Breast epithelium (tissue), 4 donors: ENCODE measurements around the gene PEX7. TPM values are rescaled to one million over a fixed set of nuclear protein-coding genes. Genes with fewer than 3 reads are reported as not detected.

ENCODE experiments used
- DNase-seq, 2 donors: peaks; one replicate each; pipeline ENCODE4 v3.0.0-alpha.2; 2019; ENCODE audit warnings: low spot score in 2 of 2
- H3K27ac ChIP-seq, 2 donors: fragments of 200-600 bp; sonication (generic) in 1 of 2; one replicate each; pipeline ENCODE4 v1.5.1; 2016 to 2019; ENCODE audit warnings: mild to moderate bottlenecking in 1 of 2
- H3K27me3 ChIP-seq, 2 donors: fragments of 200-600 bp; sonication (generic) in 1 of 2; one replicate each; pipeline versions ENCODE4 v1.5.1 to v1.6.0; 2017 to 2019; ENCODE audit warnings: control low read depth in 1 of 2, mild to moderate bottlenecking in 1 of 2
- H3K36me3 ChIP-seq: fragments of 200-600 bp; one replicate; pipeline ENCODE4 v1.5.1; 2019
- H3K4me1 ChIP-seq, 2 donors: fragments of 200-600 bp; sonication (generic); one replicate each; pipeline ENCODE4 v1.5.1; 2016 to 2019; ENCODE audit warnings: control low read depth in 1 of 2
- H3K4me3 ChIP-seq, 3 donors: fragments of 200-600 bp; sonication (generic); 1 replicate in 2 of 3; 2 replicates in 1 of 3; pipeline ENCODE4 v1.5.1; 2016 to 2019; ENCODE audit warnings: mild to moderate bottlenecking in 3 of 3, moderate library complexity in 2 of 3
- H3K9me3 ChIP-seq, 2 donors: fragments of 200-600 bp; sonication (generic) in 1 of 2; one replicate each; pipeline ENCODE4 v1.5.1; 2016 to 2019; ENCODE audit warnings: control low read depth in 1 of 2
- CTCF ChIP-seq, 3 donors: fragments of 450-650 bp; IDR thresholded peaks; one replicate each; pipeline ENCODE4 v1.5.1; 2016 to 2017; ENCODE audit warnings: antibody characterized with exemption in 3 of 3, mild to moderate bottlenecking in 3 of 3, moderate library complexity in 3 of 3
- POLR2A ChIP-seq: fragments of 450-650 bp; IDR thresholded peaks from one replicate; pipeline ENCODE4 v1.6.1; 2016; ENCODE audit warnings: antibody characterized with exemption, mild to moderate bottlenecking, moderate library complexity
- POLR2AphosphoS5 ChIP-seq, 3 donors: sonication (generic); formaldehyde crosslinking; IDR thresholded peaks; one replicate each; pipeline ENCODE4 v1.6.1; 2017; ENCODE audit warnings: antibody characterized with exemption in 3 of 3
- intact Hi-C: fragments of 100-400 bp; cut with DNase I; formaldehyde crosslinking; loops from one replicate; pipeline ENCODE4 v1.15.1; 2023; ENCODE audit warnings: low total_unique reads
- total RNA-seq, 3 donors: library from RNA; depleted of rRNA; stranded (reverse); fragments of >200 nt; gene quantifications; one replicate each; pipeline ENCODE4 v1.1.0, GENCODE V29; 2016

The PEX7 gene
- total RNA-seq, 3 donors from 2014 or later = 8.2 to 20.0 (median 19.3) TPM

DNA sequence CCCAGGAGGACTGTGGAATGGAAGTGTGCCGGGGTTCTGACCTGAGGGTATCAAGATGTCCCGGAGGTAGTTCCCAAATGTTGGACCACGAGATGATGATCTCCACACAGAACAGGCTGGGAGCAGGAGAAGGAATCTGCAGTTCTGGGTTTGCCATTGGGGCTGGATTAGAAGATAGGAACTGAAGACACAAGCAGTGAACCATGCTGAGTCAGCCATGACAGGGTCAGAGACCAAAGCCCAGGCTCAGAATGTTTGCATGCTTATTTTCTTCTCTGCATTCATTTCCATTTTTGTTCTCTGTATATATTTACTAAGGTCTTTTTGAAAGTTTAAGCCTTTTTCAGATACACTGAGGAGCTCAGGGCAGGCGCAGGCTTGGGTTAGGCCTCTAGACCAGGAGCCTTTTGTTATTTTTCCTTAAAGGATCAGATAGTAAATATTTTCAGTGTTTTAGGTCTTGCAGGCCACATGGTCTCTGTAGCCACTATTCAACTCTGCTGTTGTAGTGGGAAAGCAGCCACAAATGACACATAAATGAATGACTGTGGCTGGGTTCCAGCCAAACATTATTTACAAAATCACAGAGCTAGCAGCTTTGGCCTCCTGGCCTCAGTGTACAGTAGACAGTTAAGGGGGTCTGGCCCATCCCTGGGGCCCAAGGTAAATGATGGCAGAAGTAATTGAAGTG lies 128.2 kb downstream of the PEX7 start:
- TF ChIP-seq POLR2A (no peak), CTCF (IDR thresholded peaks at IDR 0.05) (no peak), POLR2AphosphoS5 (IDR thresholded peaks at IDR 0.05) (no peak)
- H3K4me1 ChIP-seq = no peaks in the 10 kb centered on the region
- no peak overlapping the region for H3K27ac ChIP-seq
- DNase-seq = no peak
- intact Hi-C loops = loop anchor here (1.0 kb wide), 1 partner anchor 33 kb away; no protein-coding TSS in a partner anchor
- H3K27me3 ChIP-seq = no peaks in the 10 kb centered on the region
- H3K36me3 ChIP-seq = no peaks in the 10 kb centered on the region
- H3K4me3 ChIP-seq = no peak overlapping the region
- H3K9me3 ChIP-seq = no peaks in the 10 kb centered on the region

GRCh38 chr6:136952714-136953260 lies 130.4 kb downstream of the PEX7 start:
- no peak overlapping the region for H3K4me3 ChIP-seq
- no peak for TF ChIP-seq CTCF (IDR thresholded peaks at IDR 0.05)
- TF ChIP-seq POLR2A = no peak
- no peak for TF ChIP-seq POLR2AphosphoS5 (IDR thresholded peaks at IDR 0.05)
- DNase-seq = no peak
- no peaks in the 10 kb centered on the region for H3K27me3 ChIP-seq
- no peaks in the 10 kb centered on the region for H3K36me3 ChIP-seq
- intact Hi-C loops = no loop called here
- no peaks in the 10 kb centered on the region for H3K4me1 ChIP-seq
- no peak overlapping the region for H3K27ac ChIP-seq
- H3K9me3 ChIP-seq = no peaks in the 10 kb centered on the region

GRCh38 chr6:136955123-136955522 lies 132.7 kb downstream of the PEX7 start:
- no peak for TF ChIP-seq POLR2A
- no peak for TF ChIP-seq POLR2AphosphoS5 (IDR thresholded peaks at IDR 0.05)
- no peak for TF ChIP-seq CTCF (IDR thresholded peaks at IDR 0.05)
- no peaks in the 10 kb centered on the region for H3K36me3 ChIP-seq
- intact Hi-C loops = no loop called here
- DNase-seq = no peak
- no peaks in the 10 kb centered on the region for H3K27me3 ChIP-seq
- H3K9me3 ChIP-seq = no peaks in the 10 kb centered on the region
- H3K4me3 ChIP-seq = no peak overlapping the region
- H3K27ac ChIP-seq = no peak overlapping the region
- H3K4me1 ChIP-seq = no peaks in the 10 kb centered on the region

DNA sequence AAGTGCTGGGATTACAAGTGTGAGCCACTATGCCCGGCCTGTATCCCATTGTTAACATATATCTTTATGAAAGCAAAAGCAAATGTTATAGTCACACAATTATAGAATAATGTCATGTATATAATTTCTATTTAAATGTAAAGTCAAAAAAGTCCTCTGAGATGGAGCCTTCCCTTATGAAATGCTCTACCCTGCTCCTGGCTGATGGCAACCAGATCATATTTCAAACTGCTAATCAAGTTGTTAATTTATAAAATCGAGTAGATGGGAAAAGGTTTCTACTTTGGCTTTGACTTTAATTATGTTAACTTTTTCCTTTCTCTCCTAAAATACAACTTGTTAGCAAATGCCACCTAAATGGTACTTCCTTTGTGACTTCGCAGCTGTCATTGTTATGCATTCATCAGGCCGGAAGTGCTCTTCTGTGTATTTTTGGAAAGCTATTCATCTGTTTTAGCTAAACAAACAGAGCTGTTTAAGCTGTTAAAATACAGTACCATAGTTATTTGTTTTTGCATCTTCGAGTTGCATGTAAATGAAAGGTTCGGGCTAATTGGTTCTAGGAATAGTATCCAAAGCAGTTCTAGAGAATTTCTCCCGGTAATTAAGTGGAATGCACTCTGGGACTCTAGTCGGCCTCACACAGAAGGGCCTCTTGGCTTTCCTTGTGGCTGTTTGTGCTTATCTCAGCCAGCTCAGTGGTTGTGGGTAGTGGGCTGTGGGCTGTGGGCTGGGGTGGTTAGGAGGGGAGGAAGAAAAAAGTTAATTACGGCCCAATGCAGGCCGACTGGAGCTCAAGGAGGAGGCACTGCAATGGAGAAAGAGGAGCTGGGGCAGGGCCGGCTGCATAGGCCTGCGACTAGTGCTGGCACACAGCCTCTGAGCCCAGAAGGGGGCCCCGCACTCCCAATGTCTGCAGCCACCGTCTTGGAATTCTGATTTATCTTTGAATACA lies 134.5 kb downstream of the PEX7 start:
- no peak for DNase-seq
- H3K36me3 ChIP-seq = no peaks in the 10 kb centered on the region
- no peaks in the 10 kb centered on the region for H3K27me3 ChIP-seq
- H3K9me3 ChIP-seq = no peaks in the 10 kb centered on the region
- intact Hi-C loops = no loop called here
- H3K4me1 ChIP-seq = no peaks in the 10 kb centered on the region
- H3K27ac ChIP-seq = no peak overlapping the region
- no peak for TF ChIP-seq POLR2A
- no peak for TF ChIP-seq POLR2AphosphoS5 (IDR thresholded peaks at IDR 0.05)
- no peak for TF ChIP-seq CTCF (IDR thresholded peaks at IDR 0.05)
- no peak overlapping the region for H3K4me3 ChIP-seq
